Thyroid gland (tissue), 4 donors: ENCODE measurements around the gene TRIM8.

Source experiments
- POLR2A ChIP-seq, 2 donors: fragments of 450-650 bp; IDR thresholded peaks; one replicate each; pipeline ENCODE4 v1.6.1; 2017; ENCODE audit warnings: antibody characterized with exemption in 2 of 2, mild to moderate bottlenecking in 2 of 2, moderate library complexity in 1 of 2
- TF ChIP-seq, protein P1 (sequence below), 6 experiments: fragments of 200-600 bp in 3 of 6; fragments of 450-650 bp in 3 of 6; sonication (generic) in 3 of 6; IDR thresholded peaks; one replicate each; pipeline ENCODE4 v1.5.1; 2016 to 2019; ENCODE audit warnings: antibody characterized with exemption in 6 of 6, mild to moderate bottlenecking in 2 of 6, inconsistent platforms in 1 of 6, moderate library complexity in 1 of 6

DNA sequence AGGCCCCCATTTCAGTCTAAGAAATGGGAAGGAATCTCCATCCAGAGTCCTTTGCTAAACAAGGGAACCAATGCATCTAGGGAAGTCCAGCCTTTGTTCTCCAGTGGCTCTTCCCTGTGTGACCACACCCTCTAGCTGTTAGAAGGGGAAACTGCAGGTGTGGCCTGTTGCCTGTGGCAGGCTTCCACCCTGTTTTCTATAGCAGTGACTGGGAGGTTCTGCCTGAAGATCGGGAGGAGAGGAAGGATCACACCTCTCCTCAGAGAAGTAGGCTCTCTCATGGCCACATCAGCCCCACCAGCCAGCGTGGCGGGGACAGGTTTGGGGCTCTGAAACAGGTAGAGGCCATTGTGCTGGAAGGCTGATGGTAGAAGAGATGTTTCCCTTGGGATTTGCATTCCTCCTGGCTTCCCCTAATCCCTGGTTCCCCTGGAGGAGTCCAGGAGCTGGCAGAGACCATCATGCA is 47.7 kb upstream of the TRIM8 start:
- TF ChIP-seq, protein P1, sequence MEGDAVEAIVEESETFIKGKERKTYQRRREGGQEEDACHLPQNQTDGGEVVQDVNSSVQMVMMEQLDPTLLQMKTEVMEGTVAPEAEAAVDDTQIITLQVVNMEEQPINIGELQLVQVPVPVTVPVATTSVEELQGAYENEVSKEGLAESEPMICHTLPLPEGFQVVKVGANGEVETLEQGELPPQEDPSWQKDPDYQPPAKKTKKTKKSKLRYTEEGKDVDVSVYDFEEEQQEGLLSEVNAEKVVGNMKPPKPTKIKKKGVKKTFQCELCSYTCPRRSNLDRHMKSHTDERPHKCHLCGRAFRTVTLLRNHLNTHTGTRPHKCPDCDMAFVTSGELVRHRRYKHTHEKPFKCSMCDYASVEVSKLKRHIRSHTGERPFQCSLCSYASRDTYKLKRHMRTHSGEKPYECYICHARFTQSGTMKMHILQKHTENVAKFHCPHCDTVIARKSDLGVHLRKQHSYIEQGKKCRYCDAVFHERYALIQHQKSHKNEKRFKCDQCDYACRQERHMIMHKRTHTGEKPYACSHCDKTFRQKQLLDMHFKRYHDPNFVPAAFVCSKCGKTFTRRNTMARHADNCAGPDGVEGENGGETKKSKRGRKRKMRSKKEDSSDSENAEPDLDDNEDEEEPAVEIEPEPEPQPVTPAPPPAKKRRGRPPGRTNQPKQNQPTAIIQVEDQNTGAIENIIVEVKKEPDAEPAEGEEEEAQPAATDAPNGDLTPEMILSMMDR (IDR thresholded peaks at IDR 0.05): peak; percentile 39 to 86 (median 66)
- TF ChIP-seq POLR2A (IDR thresholded peaks at IDR 0.05): no peak
